ENCODE measurements around the gene NTSR2. TPM values are rescaled to one million over a fixed set of nuclear protein-coding genes. Genes with fewer than 3 reads are reported as not detected.
A peak's percentile ranks its signal among the peaks of the same experiment; 100 is the strongest.

The NTSR2 gene
- total and polyA plus RNA-seq, 2 of the 8 experiments (the other 6 are each of a cell fraction or from before 2014, with no cell fraction given) = 0.05 TPM; not detected in 1

- TF ChIP-seq HDAC2 (IDR thresholded peaks at IDR 0.05; ENCODE audit: borderline replicate concordance in 1 of 2, low read depth in 2 of 2, low read length in 2 of 2) (peak; percentile 85 to 97; a peak in 2 of 4 replicates), YY1 (IDR thresholded peaks at IDR 0.05; ENCODE audit: low read depth, low read length) (0 out of 2 replicates have a peak, but pooled peaks have one; percentile 21), TBP (IDR thresholded peaks at IDR 0.05; ENCODE audit: low read depth, low read length) (no peak; the same call in 1 of the 2 replicates), TCF12 (IDR thresholded peaks at IDR 0.05; ENCODE audit: low read depth, low read length) (0 out of 2 replicates have a peak, but pooled peaks have one; percentile 52), SIX5 (IDR thresholded peaks at IDR 0.05; ENCODE audit: low read depth, low read length) (no peak), CBX8 (IDR thresholded peaks at IDR 0.05; ENCODE audit: borderline replicate concordance, low read depth, low read length) (no peak), SIN3A (conservative IDR thresholded peaks at IDR 0.05 in 1 of 2, IDR thresholded peaks at IDR 0.05 in 1 of 2; ENCODE audit: low read depth in 1 of 2, low read length in 2 of 2) (peak; percentile 96 to 99; a peak in 3 of 4 replicates), TAF7 (optimal IDR thresholded peaks at IDR 0.05; ENCODE audit: borderline replicate concordance, low read depth, low read length) (peak; percentile 54), KDM4A (IDR thresholded peaks at IDR 0.05; ENCODE audit: low read depth, low read length, severe bottlenecking) (peak; percentile 74), HDAC6 (IDR thresholded peaks at IDR 0.05; ENCODE audit: low read depth, low read length) (no peak), MAX (IDR thresholded peaks at IDR 0.05) (peak; percentile 100), RAD21 (IDR thresholded peaks at IDR 0.05 in 1 of 2, conservative IDR thresholded peaks at IDR 0.05 in 1 of 2; ENCODE audit: low read depth in 2 of 2, low read length in 2 of 2) (peak; percentile 15 to 34; a peak in 3 of 4 replicates), NRF1 (IDR thresholded peaks at IDR 0.05; ENCODE audit: low read depth, low read length) (no peak), RNF2 (IDR thresholded peaks at IDR 0.05; ENCODE audit: borderline replicate concordance, low read depth, low read length, missing control alignments, poor library complexity, severe bottlenecking) (peak; percentile 62), GABPA (IDR thresholded peaks at IDR 0.05; ENCODE audit: borderline replicate concordance, insufficient read depth, low read length) (peak; percentile 69; the same call in 1 of the 2 replicates), TEAD4 (IDR thresholded peaks at IDR 0.05; ENCODE audit: low read depth, low read length) (peak; percentile 69; the same call in 1 of the 2 replicates), CBX5 (IDR thresholded peaks at IDR 0.05; ENCODE audit: low read depth, low read length) (no peak), ATF3 (IDR thresholded peaks at IDR 0.05; ENCODE audit: insufficient read depth, low read depth, low read length) (no peak), ASH2L (IDR thresholded peaks at IDR 0.05; ENCODE audit: low read length) (no peak), CTBP2 (IDR thresholded peaks at IDR 0.05; ENCODE audit: borderline replicate concordance, insufficient read depth, insufficient read length, low read length) (no peak)
Measured at GRCh38 chr2:11669454-11670291, at the start of gene NTSR2 (continued).
